Lower leg skin (tissue), 4 donors: Measurements from ENCODE around the gene NFE2L1. TPM values are rescaled to one million over a fixed set of nuclear protein-coding genes. Genes with fewer than 3 reads are reported as not detected.
A peak's percentile ranks its signal among the peaks of the same experiment; 100 is the strongest.

Experiments
- DNase-seq, 2 donors: peaks; one replicate each; pipeline ENCODE4 v3.0.0-alpha.2; 2019; ENCODE audit warnings: low spot score in 2 of 2
- H3K4me3 ChIP-seq: fragments of 200-600 bp; sonication (generic); 2 replicates; pipeline ENCODE4 v1.5.1; 2017; ENCODE audit warnings: mild to moderate bottlenecking, low read depth; ENCODE audit not compliant: poor library complexity, severe bottlenecking
- CTCF ChIP-seq, 3 donors: fragments of 450-650 bp; IDR thresholded peaks; one replicate each; pipeline ENCODE4 v1.5.1; 2016; ENCODE audit warnings: antibody characterized with exemption in 3 of 3, mild to moderate bottlenecking in 3 of 3, moderate library complexity in 2 of 3
- POLR2A ChIP-seq, 2 donors: fragments of 450-650 bp; IDR thresholded peaks; one replicate each; pipeline ENCODE4 v1.6.1; 2016 to 2017; ENCODE audit warnings: antibody characterized with exemption in 2 of 2, mild to moderate bottlenecking in 1 of 2, moderate library complexity in 1 of 2
- WGBS, 2 donors: methylation state at CpG; one replicate each; pipeline ENCODE4 v1.1.5; 2018; 5-methylcytosine and 5-hydroxymethylcytosine counted together
- intact Hi-C: fragments of 100-400 bp; cut with DNase I; formaldehyde crosslinking; loops from one replicate; pipeline ENCODE4 v1.15.0; 2023; ENCODE audit warnings: low total_unique reads
- total RNA-seq, 4 donors: library from RNA; depleted of rRNA; stranded (reverse); fragments of >200 nt; gene quantifications; one replicate each; pipeline ENCODE4 v1.1.0, GENCODE V29; 2016

Gene NFE2L1
- total RNA-seq, 4 donors from 2014 or later, result 97.2 to 158 (median 117) TPM

DNA sequence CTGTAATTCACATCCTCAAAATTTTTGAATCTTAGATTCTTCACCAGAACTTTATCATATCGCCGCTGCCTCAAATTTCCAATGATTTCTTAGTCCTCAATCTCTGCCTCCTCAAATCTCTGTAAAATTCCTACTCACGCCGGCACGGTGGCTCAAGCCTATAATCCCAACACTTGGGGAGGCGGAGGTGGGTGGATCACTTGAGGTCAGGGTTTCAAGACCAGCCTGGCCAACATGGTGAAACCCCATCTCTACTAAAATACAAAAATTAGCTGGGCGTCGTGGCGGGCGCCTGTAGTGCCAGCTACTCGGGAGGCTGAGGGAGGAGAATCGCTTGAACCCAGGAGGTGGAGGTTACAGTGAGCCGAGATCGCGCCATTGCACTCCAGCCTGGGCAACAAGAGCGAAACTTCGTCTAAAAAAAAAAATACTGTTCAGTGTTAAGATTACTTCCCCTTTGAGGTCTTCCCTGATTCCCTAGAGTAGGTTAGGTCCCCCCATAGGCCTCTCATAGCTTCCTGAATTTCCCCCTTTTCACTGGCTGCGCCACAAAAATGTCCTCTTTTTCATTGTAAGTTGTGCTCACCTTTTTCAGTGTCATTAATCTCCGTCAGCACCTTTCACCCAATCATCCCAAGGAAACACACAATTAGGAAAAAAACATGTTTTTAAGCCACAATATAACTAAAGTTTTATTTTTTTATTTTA lies 54.0 kb downstream of the NFE2L1 start:
- intact Hi-C loops, result no loop called here
- TF ChIP-seq CTCF (IDR thresholded peaks at IDR 0.05) (no peak), POLR2A (IDR thresholded peaks at IDR 0.05) (no peak)
- no peak overlapping the region for H3K4me3 ChIP-seq
- 82 to 83% methylated on average over 19 of the region's 19 CpGs for WGBS, 2 donors
- no peak for DNase-seq

DNA sequence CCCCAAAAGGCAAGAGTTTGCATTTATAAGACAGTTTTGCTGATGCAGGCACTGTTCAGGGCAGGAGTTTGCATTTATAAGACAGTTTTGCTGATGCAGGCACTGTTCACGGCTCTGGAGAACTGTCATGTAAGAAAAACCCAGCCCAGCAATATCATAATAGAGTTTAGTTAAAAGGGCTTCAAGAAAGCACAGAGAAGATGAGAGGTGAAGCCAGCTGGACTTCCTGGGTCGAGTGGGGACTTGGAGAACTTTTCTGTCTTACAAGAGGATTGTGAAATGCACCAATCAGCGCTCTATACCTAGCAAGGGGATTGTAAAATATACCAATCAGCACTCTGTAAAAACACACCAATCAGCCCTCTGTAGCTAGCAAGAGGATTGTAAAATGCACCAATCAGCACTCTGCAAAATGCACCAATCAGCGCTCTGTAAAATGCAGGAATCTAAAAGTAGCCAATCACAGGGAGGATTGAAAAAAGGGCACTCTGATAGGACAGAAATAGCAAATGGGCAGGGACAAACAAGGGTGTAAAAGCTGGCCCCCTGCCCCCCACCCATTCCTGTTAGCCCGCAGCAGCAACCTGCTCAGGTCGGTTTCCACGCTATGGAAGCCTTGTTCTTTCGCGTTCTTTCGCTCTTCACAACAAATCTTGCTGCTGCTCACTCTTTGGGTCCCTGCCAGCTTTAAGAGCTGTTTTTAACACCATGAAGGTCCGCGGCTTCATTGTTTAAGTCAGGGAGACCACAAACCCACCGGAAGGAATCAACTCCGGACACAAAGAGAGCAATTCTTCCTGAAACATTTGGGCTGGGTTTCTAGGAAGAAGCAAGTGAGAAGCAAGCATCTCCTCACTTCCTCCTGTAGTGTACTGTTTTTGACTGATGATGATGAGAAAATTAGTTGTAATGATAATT lies 54.9 kb downstream of the NFE2L1 start:
- no peak for TF ChIP-seq POLR2A (IDR thresholded peaks at IDR 0.05)
- TF ChIP-seq CTCF (IDR thresholded peaks at IDR 0.05), result no peak
- WGBS, 2 donors, result 68 to 83% methylated on average over 14 of the region's 14 CpGs
- intact Hi-C loops, result no loop called here

GRCh38 chr17:48104440-48104839 lies 56.3 kb downstream of the NFE2L1 start:
- no peak for DNase-seq
- 91% methylated on average over 7 of the region's 7 CpGs for WGBS, 2 donors
- intact Hi-C loops, result no loop called here
- TF ChIP-seq POLR2A (IDR thresholded peaks at IDR 0.05) (no peak), CTCF (IDR thresholded peaks at IDR 0.05) (no peak)
- H3K4me3 ChIP-seq, result no peak overlapping the region

More for the DNA sequence above, 54.9 kb downstream of the NFE2L1 start:
- H3K4me3 ChIP-seq, result no peak overlapping the region
- no peak for DNase-seq

- DNase-seq, result no peak
- 33 to 44% methylated on average over 13 of the region's 13 CpGs for WGBS, 2 donors
- H3K4me3 ChIP-seq, result peak overlapping the region; percentile 59
- TF ChIP-seq POLR2A (IDR thresholded peaks at IDR 0.05), result no peak
- TF ChIP-seq CTCF (IDR thresholded peaks at IDR 0.05), result no peak
- intact Hi-C loops, result loop anchor here (5.0 kb wide), 1 partner anchor 1386 kb away; no protein-coding TSS in a partner anchor
These were observed 58.6 kb downstream of the NFE2L1 start for GRCh38 chr17:48106802-48107136.

GRCh38 chr17:48107137-48108055 lies 59.2 kb downstream of the NFE2L1 start, which contains the start of gene SNX11:
Gene SNX11, plus strand, starts transcription at chr17:48107766. Its CDS starts 4,278 bp downstream, at chr17:48112044.
- 0% methylated on average over 39 to 48 of the region's 64 CpGs for WGBS, 2 donors

More at GRCh38 chr17:48107137-48108055, 59.2 kb downstream of the NFE2L1 start, which contains the start of gene SNX11:
- peak within 1 kb of the TSS; percentile 59 for H3K4me3 ChIP-seq
- TF ChIP-seq CTCF (IDR thresholded peaks at IDR 0.05), result no peak
- TF ChIP-seq POLR2A (IDR thresholded peaks at IDR 0.05), result no peak
- peak; percentile 84 to 98 for DNase-seq
- intact Hi-C loops, result loop anchor here (5.0 kb wide), 1 partner anchor 1385 kb away; no protein-coding TSS in a partner anchor
